T47D (cell line): ENCODE results near the gene KRT86.

Experiments
- DNase-seq, 2 experiments: peaks; one replicate each; pipeline versions ENCODE4 v3.0.0 to v3.0.0-alpha.2; 2011 to 2012; ENCODE audit warnings: low read depth in 1 of 2, low spot score in 1 of 2
- JUND ChIP-seq: IDR thresholded peaks from 2 replicates; pipeline ENCODE4 v1.6.1; 2012; ENCODE audit warnings: low read depth
- in situ Hi-C: cut with HindIII; loops from 2 replicates; pipeline ENCODE4 v1.10.0; 2016; ENCODE audit warnings: low sequenced_read_pairs, low pct_unique_long_range_greater_than_20kb

The KRT86 gene

DNA sequence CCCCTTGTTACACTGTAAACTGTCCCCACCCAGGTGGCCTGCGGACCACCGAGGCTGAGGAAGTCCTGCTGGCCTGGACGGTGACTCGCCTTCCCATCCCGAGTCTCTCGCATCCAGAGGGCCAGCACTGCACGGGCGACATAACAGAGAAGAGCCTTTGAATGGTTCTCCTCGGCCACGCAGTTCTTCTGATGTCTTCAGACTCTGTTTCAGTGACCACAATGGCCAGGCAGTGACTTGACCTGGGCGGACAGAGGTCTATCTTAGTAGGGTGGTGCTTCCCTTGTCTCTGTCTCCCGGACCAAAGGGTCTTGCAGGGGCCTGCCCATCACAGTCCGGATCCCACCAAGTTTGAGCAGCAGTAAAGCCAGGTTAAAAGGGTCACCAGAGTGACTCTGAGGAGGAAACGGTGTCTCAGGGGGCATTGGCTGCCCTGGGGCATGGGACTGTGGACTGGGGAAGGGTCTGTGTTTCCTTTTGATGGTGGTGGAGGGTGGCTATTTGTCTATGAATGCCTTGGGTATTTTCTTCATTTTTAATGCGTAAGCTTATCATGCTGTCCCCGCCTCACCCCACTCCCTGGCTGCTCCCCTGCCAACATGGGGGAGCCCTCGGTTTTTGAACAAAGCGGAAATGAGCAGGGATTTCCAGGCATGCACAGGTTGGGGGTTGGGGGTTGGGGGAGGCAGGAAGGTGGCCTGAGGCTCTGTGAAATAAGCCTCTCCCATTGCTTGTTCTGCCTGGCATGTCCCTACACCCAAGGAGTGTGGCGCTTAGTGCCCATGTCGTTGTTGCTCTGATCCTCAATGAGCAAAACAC is 82.5 kb downstream of the KRT86 start:
- in situ Hi-C loops: no loop called here
- DNase-seq: no peak
- no peak for TF ChIP-seq JUND
